GM18517 (cell line): ENCODE data around the gene UBE2J2.
A peak's percentile ranks its signal among the peaks of the same experiment; 100 is the strongest.

ENCODE experiments used
- ATAC-seq: cut with Tn5 transposase; IDR thresholded peaks from one replicate; pipeline ENCODE4 v1.9.1; 2021; ENCODE audit warnings: mild to moderate bottlenecking, moderate library complexity; ENCODE audit not compliant: unreplicated experiment

Gene UBE2J2

GRCh38 chr1:1309251-1310108 is 35.8 kb upstream of the UBE2J2 start:
- no peak for ATAC-seq

GRCh38 chr1:1308756-1309250 is 35.1 kb upstream of the UBE2J2 start:
- no peak for ATAC-seq

GRCh38 chr1:1307923-1308755 is 34.5 kb upstream of the UBE2J2 start, which contains the start of the genes ACAP3 and PUSL1:
Gene ACAP3, minus strand, starts transcription at chr1:1307930. Its CDS starts 115 bp downstream, at chr1:1307815.
Gene PUSL1, plus strand, starts transcription at chr1:1308597. Its CDS starts 47 bp downstream, at chr1:1308644.
- peak; percentile 54 for ATAC-seq

- ATAC-seq: no peak
Measured at GRCh38 chr1:1307261-1307922, 33.7 kb upstream of the UBE2J2 start.

- no peak for ATAC-seq
Measured at GRCh38 chr1:1306661-1307260, 33.1 kb upstream of the UBE2J2 start.

- ATAC-seq: no peak
Measured at GRCh38 chr1:1306070-1306660, 32.5 kb upstream of the UBE2J2 start.

- no peak for ATAC-seq
Measured at GRCh38 chr1:1305300-1306069, 31.8 kb upstream of the UBE2J2 start.

- no peak for ATAC-seq
Measured at GRCh38 chr1:1304331-1305299, 31.0 kb upstream of the UBE2J2 start.

- ATAC-seq: no peak
Measured at GRCh38 chr1:1303736-1304135, 30.1 kb upstream of the UBE2J2 start.

- ATAC-seq: no peak
Measured at GRCh38 chr1:1302951-1303509, 29.4 kb upstream of the UBE2J2 start.

- ATAC-seq: no peak
Measured at GRCh38 chr1:1302006-1302430, 28.4 kb upstream of the UBE2J2 start.

GRCh38 chr1:1300352-1300739 is 26.7 kb upstream of the UBE2J2 start:
- ATAC-seq: no peak

GRCh38 chr1:1299686-1300351 is 26.2 kb upstream of the UBE2J2 start:
- no peak for ATAC-seq

- no peak for ATAC-seq
Measured at GRCh38 chr1:1298861-1299685, 25.4 kb upstream of the UBE2J2 start.

GRCh38 chr1:1297802-1298424 is 24.3 kb upstream of the UBE2J2 start:
- ATAC-seq: no peak
